Bladder microvascular endothelial cell (primary cell): ENCODE data around the gene APLP1. TPM values are rescaled to one million over a fixed set of nuclear protein-coding genes. Genes with fewer than 3 reads are reported as not detected.

Source experiments
- total RNA-seq: library from RNA; depleted of rRNA; stranded (reverse); fragments of >200 nt; gene quantifications from 2 replicates; pipeline ENCODE4 v1.2.3, GENCODE V29; 2014

The APLP1 gene
- 1.3 and 8.4 TPM in 2 replicates for total RNA-seq

GRCh38 chr19:35868172-35868822, at the start of gene APLP1:
TSS of gene APLP1 (plus strand) at chr19:35868574. CDS start at chr19:35868637, 63 bp downstream.

GRCh38 chr19:35852029-35852780, 16.2 kb upstream of the APLP1 start, which contains the start of gene NPHS1:
TSS of gene NPHS1 (minus strand) at chr19:35852504. CDS start at chr19:35851837, 667 bp downstream.

GRCh38 chr19:35856546-35857149, 11.7 kb upstream of the APLP1 start, which contains the start of gene KIRREL2:
TSS of gene KIRREL2 (plus strand) at chr19:35856911. CDS start at chr19:35857120, 209 bp downstream.

DNA sequence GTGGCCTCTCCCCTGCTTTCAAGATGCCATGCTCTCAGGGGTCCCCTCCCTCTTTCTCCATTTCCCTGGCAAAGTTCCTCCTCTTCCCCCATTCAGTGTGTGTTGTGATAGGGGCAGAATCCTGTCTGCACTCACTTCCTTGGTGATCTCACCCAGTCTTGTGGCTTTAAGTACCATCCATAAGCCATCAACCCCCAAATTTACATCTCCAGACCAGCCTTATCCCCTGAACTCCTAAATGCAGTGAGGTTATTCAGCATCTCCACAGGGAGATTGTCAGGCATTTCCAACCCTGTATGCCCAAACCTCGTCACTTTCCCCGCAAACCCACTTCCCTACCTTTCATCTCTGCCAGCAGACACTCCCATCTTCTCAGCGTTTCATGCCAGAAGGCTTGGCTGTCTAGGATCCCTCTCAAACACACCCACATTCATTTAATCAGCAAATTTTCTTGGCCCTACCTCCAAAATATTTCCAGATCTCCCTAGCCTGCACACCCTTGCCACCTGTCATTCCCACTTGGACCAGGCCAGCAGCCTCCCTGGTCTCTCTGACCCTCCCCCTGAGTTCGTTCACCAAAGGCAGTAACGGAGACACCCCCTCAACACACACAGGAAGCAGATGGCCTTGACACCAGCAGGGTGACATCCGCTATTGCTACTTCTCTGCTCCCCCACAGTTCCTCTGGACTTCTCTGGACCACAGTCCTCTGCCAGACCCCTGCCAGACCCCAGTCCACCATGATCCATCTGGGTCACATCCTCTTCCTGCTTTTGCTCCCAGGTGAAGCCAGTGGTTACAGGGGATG, 33.7 kb downstream of the APLP1 start, which contains the start of gene HCST:
TSS of gene HCST (plus strand) at position 676 of the 808 bp plus-strand sequence. CDS start at position 741, 65 bp downstream.

GRCh38 chr19:35908010-35908441, 39.7 kb downstream of the APLP1 start, which contains the start of gene TYROBP:
TSS of gene TYROBP (minus strand) at chr19:35908295. CDS start at chr19:35908228, 67 bp downstream.

Other genes starting within 250 kb of the APLP1 start
- 32.4 and 33.7 TPM in 2 replicates for gene RBM42, start 239.5 kb upstream of the APLP1 start, total RNA-seq
- gene ETV2, start 226.8 kb upstream of the APLP1 start, total RNA-seq: 0.13 and 0.49 TPM in 2 replicates
- 295 and 323 TPM in 2 replicates for gene COX6B1, start 220.3 kb upstream of the APLP1 start, total RNA-seq
- not detected in 2 replicates for gene UPK1A, start 202.1 kb upstream of the APLP1 start, total RNA-seq
- not detected in 2 replicates for gene ZBTB32, start 164.0 kb upstream of the APLP1 start, total RNA-seq
- gene KMT2B, start 150.6 kb upstream of the APLP1 start, total RNA-seq: 6.2 and 19.6 TPM in 2 replicates
- 0.49 and 0.94 TPM in 2 replicates for gene IGFLR1, start 126.1 kb upstream of the APLP1 start, total RNA-seq
- gene U2AF1L4, start 123.2 kb upstream of the APLP1 start, total RNA-seq: 4.0 and 6.4 TPM in 2 replicates
- 12.3 and 13.8 TPM in 2 replicates for gene PSENEN, start 122.9 kb upstream of the APLP1 start, total RNA-seq
- gene LIN37, start 120.0 kb upstream of the APLP1 start, total RNA-seq: 3.9 and 5.0 TPM in 2 replicates
- 0.25 and 0.49 TPM in 2 replicates for gene HSPB6, start 111.5 kb upstream of the APLP1 start, total RNA-seq
- 1.5 and 2.5 TPM in 2 replicates for gene PROSER3, start 110.4 kb upstream of the APLP1 start, total RNA-seq
- 2.1 and 4.0 TPM in 2 replicates for gene ARHGAP33, start 93.0 kb upstream of the APLP1 start, total RNA-seq
- not detected in 2 replicates for gene PRODH2, start 55.7 kb upstream of the APLP1 start, total RNA-seq
- gene NPHS1, start 16.1 kb upstream of the APLP1 start, total RNA-seq: not detected in 2 replicates
- gene KIRREL2, start 11.7 kb upstream of the APLP1 start, total RNA-seq: under 0.01 TPM in 1 of 2 replicates, not detected in the other
- 3.1 and 3.5 TPM in 2 replicates for gene NFKBID, start 32.0 kb downstream of the APLP1 start, total RNA-seq
- gene HCST, start 34.0 kb downstream of the APLP1 start, total RNA-seq: not detected in 2 replicates
- gene TYROBP, start 39.7 kb downstream of the APLP1 start, total RNA-seq: not detected in 2 replicates
- 2.5 and 2.8 TPM in 2 replicates for gene LRFN3, start 67.8 kb downstream of the APLP1 start, total RNA-seq
- gene SDHAF1, start 126.6 kb downstream of the APLP1 start, total RNA-seq: 9.8 and 12.1 TPM in 2 replicates
- gene SYNE4, start 140.2 kb downstream of the APLP1 start, total RNA-seq: 0.06 TPM in 1 of 2 replicates, not detected in the other
- 7.4 and 9.4 TPM in 2 replicates for gene ALKBH6, start 145.6 kb downstream of the APLP1 start, total RNA-seq
- 0.81 and 6.7 TPM in 2 replicates for gene CLIP3, start 164.3 kb downstream of the APLP1 start, total RNA-seq
- gene THAP8, start 185.7 kb downstream of the APLP1 start, total RNA-seq: 0.31 and 0.65 TPM in 2 replicates
- 3.9 and 4.4 TPM in 2 replicates for gene WDR62, start 186.3 kb downstream of the APLP1 start, total RNA-seq
- gene OVOL3, start 242.6 kb downstream of the APLP1 start, total RNA-seq: not detected in 2 replicates
- 91.3 and 94.6 TPM in 2 replicates for gene POLR2I, start 246.3 kb downstream of the APLP1 start, total RNA-seq
- gene TBCB, start 246.9 kb downstream of the APLP1 start, total RNA-seq: 189 and 207 TPM in 2 replicates